ENCODE results near the gene BDKRB1.

- TF ChIP-seq POLR2A (IDR thresholded peaks at IDR 0.05; ENCODE audit: low read length) (no peak), CTCF (IDR thresholded peaks at IDR 0.05) (no peak), MAX (IDR thresholded peaks at IDR 0.05) (no peak), HDAC2 (IDR thresholded peaks at IDR 0.05) (no peak), RAD21 (conservative IDR thresholded peaks at IDR 0.05 in 1 of 2, IDR thresholded peaks at IDR 0.05 in 1 of 2) (no peak), KDM1A (IDR thresholded peaks at IDR 0.05; ENCODE audit: low read depth) (no peak), RFX5 (IDR thresholded peaks at IDR 0.05) (no peak)
Measured at GRCh38 chr14:96221841-96222240, 34.2 kb upstream of the BDKRB1 start.
